SK-N-MC (cell line): Measurements from ENCODE around the gene CACNG1.

ENCODE experiments used
- EZH2 ChIP-seq: fragments of 200-600 bp; sonication (generic); IDR thresholded peaks from one replicate; pipeline ENCODE4 v1.6.1; 2017; ENCODE audit warnings: antibody characterized with exemption
- POLR2AphosphoS5 ChIP-seq: IDR thresholded peaks from 2 replicates; pipeline ENCODE4 v1.6.1; 2012; ENCODE audit warnings: mild to moderate bottlenecking, low read depth, low read length, borderline replicate concordance

DNA sequence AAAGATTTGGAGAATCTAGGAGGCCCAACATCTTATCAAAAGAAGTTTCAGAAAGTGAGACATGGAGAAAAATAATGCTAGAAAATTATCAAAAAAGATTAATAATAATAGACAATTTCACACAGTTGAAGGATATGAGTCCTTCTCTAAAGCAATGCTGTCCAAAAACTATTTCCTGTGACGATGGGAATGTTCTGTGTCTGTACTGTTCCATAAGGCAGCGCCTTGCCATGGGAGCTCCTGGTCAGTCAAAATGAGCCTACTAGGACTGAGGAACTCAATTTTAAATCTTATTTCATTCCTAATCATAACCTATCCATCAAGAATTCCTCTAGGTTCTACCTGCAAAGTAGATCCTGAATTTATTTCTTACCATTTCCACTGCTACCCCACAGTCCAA, 49.0 kb downstream of the CACNG1 start:
- no peak for TF ChIP-seq EZH2
- TF ChIP-seq POLR2AphosphoS5: no peak
